ENCODE results near the gene DOCK10. TPM values are rescaled to one million over a fixed set of nuclear protein-coding genes. Genes with fewer than 3 reads are reported as not detected.

Gene DOCK10
- 5.6 and 6.6 TPM in 2 replicates for total RNA-seq (2014; rRNA removed; shearing (Covaris generic))

DNA sequence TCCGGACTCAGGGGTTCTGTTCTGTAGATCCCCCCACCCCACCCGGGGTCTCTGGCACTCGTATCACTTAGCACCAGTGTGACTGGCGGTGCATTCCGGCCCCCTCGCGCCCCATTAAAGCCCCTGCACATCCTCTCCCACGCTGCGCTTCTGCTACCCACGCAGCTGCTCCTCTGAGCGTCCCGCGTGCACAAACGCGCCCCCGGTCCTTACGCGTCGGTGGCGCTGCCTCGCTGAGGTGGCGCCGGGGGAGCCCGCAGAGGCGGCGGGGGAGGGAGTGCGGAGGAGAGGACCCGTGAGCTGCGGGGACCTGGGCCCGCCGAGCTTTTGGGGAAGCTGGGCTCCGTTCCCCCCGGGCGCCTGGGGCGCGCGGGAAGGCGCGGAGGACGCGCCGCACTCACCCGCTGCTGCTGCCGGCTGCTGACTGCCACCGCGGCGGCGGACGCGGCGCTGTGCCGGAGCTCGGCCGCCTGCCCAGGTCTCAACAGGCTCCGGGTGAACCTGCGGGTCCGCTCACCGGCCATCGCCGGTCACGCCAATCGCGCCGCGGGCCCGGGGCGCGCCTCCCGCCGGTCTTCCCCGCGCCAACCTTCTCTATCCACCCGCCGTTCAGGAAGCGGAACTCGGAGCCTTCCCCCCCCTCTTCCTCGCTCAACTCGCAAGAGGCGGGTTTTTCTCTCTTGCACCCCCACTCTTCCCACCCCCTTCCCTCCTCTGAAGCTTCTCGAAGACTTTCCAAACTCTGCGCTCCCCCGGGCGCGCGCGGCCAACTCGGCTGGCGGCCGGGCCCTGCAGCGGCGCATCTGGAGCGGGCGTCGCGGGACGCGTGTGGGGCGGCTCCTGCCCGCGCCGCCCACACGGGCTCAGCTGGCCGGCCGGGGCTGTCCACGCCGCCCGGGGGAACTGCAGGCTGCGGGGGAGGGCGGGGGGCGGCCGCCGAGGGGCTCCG lies at the start of gene DOCK10:
Gene DOCK10, minus strand, starts transcription at position 618 of the 949 bp plus-strand sequence. Its CDS starts 94 bp downstream, at position 524.

DNA sequence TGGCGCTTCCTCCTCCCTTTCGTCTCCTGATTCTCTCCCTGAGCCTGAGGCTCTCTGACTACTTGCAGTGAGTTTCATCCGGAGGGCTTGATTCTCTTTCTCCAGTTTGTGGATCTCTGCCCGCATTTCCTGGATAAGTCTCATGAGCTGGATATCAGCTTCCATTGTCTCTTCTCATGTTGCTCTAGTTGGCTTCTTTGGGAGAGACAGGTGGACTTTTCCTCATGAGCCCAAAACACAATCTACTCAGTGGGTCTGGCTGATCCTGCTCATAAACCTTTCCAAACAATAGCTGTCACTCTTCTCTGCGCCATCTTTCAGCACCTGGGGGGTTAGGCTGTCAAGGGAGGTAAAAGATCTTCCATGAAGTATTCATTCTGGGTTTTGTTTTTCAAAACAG lies 326.1 kb downstream of the DOCK10 start, which contains the start of gene CCDC195:
Gene CCDC195, minus strand, starts transcription at position 165 of the 400 bp plus-strand sequence. Its CDS starts 0 bp downstream, at position 165.

Small RNA genes lying within 50 kb of the gene (small RNA-seq; reads per million reads assigned to genes)
- gene MIR4439, result not detected

Measured in A375 (cell line).